D721Med (cell line): ENCODE data around the gene U2AF2.

Experiments
- DNase-seq: peaks from one replicate; pipeline ENCODE4 v3.0.0; 2011; ENCODE audit warnings: low spot score; ENCODE audit not compliant: insufficient read length
- FAIRE-seq: peaks from 2 replicates; lab custom pipeline; 2011; peaks lifted over from hg19 to GRCh38; lab: Jason Lieb, UNC
- TF ChIP-seq, protein P1 (sequence below): IDR thresholded peaks from 2 replicates; pipeline ENCODE4 v1.5.1; 2012; ENCODE audit warnings: mild to moderate bottlenecking, control low read depth; ENCODE audit not compliant: insufficient read depth; ENCODE audit errors: missing control alignments

The U2AF2 gene

DNA sequence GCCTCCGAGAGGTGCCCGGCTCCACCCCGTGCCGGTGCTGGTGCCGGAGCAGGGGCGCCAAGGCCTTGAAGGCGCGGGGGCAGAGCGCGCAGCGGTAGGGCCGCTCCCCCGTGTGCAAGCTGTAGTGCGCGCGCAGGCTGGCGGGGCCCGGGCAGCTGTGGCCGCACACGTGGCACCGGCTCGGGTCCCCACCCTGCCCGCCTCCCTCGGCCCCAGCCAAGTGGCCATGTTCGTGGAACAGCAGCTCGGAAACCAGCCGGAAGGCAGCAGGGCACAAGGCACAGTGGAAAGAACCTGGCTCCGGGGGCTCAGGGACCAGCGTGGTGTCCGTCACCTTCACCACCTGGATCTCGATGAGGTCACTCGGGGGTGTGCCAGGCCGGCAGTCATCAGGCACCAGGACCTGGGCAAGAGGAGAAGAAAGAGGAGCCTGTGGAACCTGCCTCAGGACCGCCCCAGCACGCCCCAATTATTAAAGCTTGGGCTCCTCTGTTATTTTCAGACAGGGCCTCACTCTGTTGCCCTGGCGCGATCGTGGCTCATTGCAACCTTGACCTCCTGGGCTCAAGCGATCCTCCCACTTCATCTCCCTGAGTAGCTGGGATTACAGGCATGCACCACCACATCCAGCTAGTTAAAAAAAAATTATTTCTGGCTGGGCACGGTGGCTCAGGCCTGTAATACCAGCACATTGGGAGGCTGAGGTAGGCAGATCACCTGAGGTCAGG, 32.4 kb upstream of the U2AF2 start:
- FAIRE-seq (no peak), DNase-seq (no peak)
- TF ChIP-seq, protein P1, sequence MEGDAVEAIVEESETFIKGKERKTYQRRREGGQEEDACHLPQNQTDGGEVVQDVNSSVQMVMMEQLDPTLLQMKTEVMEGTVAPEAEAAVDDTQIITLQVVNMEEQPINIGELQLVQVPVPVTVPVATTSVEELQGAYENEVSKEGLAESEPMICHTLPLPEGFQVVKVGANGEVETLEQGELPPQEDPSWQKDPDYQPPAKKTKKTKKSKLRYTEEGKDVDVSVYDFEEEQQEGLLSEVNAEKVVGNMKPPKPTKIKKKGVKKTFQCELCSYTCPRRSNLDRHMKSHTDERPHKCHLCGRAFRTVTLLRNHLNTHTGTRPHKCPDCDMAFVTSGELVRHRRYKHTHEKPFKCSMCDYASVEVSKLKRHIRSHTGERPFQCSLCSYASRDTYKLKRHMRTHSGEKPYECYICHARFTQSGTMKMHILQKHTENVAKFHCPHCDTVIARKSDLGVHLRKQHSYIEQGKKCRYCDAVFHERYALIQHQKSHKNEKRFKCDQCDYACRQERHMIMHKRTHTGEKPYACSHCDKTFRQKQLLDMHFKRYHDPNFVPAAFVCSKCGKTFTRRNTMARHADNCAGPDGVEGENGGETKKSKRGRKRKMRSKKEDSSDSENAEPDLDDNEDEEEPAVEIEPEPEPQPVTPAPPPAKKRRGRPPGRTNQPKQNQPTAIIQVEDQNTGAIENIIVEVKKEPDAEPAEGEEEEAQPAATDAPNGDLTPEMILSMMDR = no peak

DNA sequence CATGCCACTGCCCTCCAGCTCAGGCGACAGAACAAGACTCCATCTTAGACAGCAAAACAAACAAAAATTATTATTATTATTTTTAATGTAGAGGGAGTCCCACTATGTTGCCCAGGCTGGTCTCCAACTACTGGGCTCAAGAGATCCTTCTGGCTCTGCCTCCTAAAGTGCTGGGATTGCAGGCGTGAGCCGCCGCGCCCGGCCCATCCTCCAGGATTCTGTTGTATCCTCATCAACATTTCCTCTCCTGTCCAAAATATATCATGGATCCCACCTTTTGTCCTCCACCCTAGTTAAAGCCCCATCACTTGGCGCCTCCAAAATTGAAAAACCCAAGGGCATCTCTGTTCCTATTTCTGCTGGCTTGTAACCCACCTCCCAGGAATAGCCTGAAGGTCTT, 31.7 kb upstream of the U2AF2 start:
- TF ChIP-seq, protein P1 = no peak
- FAIRE-seq = no peak
- no peak for DNase-seq

DNA sequence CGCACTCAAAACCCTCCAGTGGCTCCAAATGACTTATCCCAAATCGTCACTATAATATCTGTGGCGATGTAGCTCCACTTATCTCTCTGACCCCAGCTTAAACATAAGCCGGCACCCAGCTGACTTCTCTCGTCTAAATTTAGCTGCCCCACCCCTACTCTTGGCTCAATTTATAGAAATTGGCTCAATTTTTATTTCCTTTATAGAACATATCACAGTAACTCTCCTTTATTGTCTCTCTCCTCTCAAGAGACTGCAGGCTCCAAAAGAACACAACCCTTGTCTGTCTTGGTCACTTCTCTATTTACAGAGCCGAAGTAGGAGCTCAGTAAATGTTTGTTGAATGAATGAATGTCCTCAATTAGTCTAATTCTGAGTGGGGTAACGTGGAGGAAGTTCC, 31.3 kb upstream of the U2AF2 start:
- no peak for DNase-seq
- TF ChIP-seq, protein P1 = no peak
- FAIRE-seq = no peak

DNA sequence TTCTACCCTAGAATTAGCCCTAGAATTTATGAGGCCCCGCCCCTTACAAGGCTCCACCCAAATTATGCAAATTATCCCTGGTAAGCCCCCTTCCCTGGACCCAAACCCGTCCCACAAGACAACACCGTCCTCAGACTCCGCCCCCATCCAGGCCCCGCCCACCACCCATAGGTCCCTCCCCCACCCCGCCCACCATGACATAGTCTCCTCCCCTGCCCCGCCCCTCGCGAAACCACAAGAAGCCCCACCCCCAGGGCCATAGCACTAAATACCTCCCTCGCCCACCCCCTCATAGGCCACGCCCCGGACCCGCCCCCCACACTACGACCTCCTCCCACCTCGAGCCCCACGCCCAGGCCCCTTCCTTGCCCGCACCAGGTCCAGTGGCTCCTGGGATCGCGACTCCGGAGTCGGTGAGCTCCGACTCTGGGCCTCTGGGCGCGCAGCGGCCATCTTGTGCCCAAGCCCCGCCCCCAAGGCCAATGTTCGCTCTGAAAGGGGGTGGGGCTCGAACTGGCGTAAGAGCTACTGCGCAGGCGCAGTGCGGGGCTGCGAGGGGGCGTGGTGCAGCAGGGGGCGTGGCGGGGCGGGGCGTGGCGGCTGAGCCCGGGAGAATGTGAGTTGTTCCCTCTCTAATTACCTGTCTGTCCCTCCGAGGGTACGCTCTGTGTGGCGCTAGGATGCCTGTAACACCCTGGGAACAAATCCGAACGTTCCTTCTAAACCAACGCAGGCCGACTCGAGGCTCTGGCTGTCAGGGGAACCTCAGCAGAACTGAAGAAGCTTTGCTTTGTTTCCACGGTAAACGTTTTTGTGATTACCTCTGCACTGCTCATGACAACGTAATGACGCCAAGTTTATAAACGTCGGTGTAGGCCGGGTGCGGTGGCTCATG, 30.5 kb upstream of the U2AF2 start, which contains the start of gene ZNF784:
TSS of gene ZNF784 (minus strand) at position 458 of the 895 bp plus-strand sequence. CDS start at position 453, 5 bp downstream.
- DNase-seq (peak; percentile 82), FAIRE-seq (no peak)
- TF ChIP-seq, protein P1 = no peak

DNA sequence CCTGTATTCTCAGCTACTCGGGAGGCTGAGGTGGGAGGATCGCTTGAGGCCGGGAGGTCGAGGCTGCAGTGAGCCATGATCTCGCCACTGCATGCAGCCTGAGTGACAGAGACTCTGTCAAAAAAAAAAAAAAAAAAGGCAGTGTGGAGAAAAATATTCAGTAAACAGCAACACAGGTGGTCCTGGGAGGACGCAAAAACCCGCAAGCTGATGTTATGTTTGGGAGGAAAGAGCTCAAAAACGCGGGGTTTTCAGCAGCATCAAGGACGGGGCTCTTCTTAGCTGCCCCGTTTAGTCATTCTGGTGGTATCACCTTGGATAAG, 29.9 kb upstream of the U2AF2 start:
- no peak for FAIRE-seq

DNA sequence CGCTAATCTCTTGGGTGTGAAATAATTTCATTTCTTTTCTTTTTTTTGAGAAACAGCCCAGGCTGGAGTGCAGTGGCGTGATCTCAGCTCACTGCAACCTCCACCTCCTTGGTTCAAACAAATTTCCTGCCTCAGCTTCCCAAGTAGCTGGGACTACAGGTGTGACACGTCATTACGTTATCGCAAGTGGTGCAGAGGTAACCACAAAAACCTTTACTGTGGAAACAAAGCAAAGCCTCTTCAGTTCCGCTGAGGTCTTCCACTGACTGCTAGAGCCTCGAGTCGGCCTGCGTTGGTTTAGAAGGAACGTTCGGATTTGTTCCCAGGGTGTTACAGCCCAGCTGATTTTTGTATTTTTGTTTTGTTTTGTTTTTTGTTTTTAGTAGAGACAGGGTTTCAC, 28.5 kb upstream of the U2AF2 start:
- no peak for DNase-seq
- no peak for FAIRE-seq
- TF ChIP-seq, protein P1 = no peak

More for the DNA sequence above, 29.9 kb upstream of the U2AF2 start:
- TF ChIP-seq, protein P1 = no peak
- DNase-seq = no peak
